ENCODE results near the gene COQ9.

- TF ChIP-seq CTCF (IDR thresholded peaks at IDR 0.05) (peak; percentile 92 to 98 (median 96)), POLR2A (IDR thresholded peaks at IDR 0.05) (peak in 1 of 2 donors; percentile 78)
These were observed 15.1 kb downstream of the COQ9 start, which contains the start of gene POLR2C for GRCh38 chr16:57462209-57462977.

All from vagina (tissue), 2 donors.